ENCODE results near the gene SCN5A. TPM values are rescaled to one million over a fixed set of nuclear protein-coding genes. Genes with fewer than 3 reads are reported as not detected.
A peak's percentile ranks its signal among the peaks of the same experiment; 100 is the strongest.

Gene SCN5A
- total RNA-seq, 1 experiment from 2014 or later, result 0.16 TPM

DNA sequence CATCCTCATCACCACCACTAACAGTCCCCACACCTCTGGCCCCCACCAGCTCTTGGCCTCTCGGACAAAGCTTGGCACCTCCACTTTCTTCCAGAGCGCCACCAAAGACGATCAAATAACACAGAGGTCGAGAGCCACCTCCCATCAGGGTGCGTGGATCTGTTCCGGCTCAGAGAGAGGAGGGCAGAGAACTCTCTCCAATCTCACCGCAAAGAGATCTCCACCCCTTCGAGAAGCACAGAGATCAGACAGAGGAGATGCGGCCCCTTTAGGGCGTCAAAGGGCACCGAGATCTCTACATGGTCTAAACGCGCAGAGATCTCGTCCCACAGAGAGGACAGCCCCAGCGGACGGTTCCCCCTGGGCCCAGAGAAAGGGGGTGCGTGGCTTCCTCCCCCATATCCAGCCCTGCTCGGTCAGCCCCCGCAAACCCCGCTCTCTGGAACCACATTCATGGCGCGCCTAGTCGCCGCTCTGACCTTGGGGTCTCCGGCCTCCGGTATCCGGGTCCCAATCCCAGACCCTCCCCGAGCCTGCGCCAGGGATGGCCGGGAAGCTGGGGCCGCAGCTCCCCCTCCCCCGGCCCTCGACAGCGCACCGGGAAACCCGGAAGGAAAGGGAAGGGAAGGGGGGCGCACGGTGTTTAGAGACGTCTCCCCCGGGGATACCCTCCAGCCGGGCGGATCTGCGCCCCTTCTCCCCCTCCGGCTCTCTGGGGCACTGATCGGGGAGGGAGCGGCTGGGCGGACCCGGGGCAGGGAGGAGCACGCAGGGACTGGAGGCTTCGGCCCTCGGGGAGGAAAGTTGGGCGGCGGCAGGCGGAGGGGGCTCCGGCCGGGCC lies 608 bp downstream of the SCN5A start:
- Histone ChIP-seq H3K36me3 (ENCODE audit: control insufficient read depth, insufficient read depth, low read length) (no peaks in the 10 kb centered on the region), H3K27me3 (replicated peaks; ENCODE audit: control insufficient read depth, insufficient read depth, low read length) (no peaks in the 10 kb centered on the region), H3K9me3 (no peaks in the 10 kb centered on the region), H3K4me1 (peaks cover 5% of the 10 kb centered on the region; the same call in 1 of the 2 replicates), H3K4me3 (ENCODE audit: low read depth, low read length) (peak overlapping the region; percentile 35)
- ChIA-PET CTCF (no interaction called here), POLR2A (no interaction called here)
- peaks cover 6% of the 10 kb centered on the region for H3K27me3 Mint-ChIP-seq (ENCODE audit: insufficient read depth, unreplicated experiment)
- H3K9me3 Mint-ChIP-seq (ENCODE audit: unreplicated experiment), result no peaks in the 10 kb centered on the region
- no peak overlapping the region for H3K27ac Mint-ChIP-seq (ENCODE audit: unreplicated experiment)
- H3K36me3 Mint-ChIP-seq (ENCODE audit: insufficient read depth, unreplicated experiment), result no peaks in the 10 kb centered on the region
- peak overlapping the region; percentile 64 for H3K4me3 Mint-ChIP-seq (ENCODE audit: unreplicated experiment)
- intact Hi-C loops (cut with micrococcal nuclease; ENCODE audit: unreplicated experiment), result no loop called here
- no peak for DNase-seq
- H3K4me1 Mint-ChIP-seq (ENCODE audit: low read depth, unreplicated experiment), result no peaks in the 10 kb centered on the region
- BruUV-seq (replicated peaks), result no TSS peak
- TF ChIP-seq, protein P1, sequence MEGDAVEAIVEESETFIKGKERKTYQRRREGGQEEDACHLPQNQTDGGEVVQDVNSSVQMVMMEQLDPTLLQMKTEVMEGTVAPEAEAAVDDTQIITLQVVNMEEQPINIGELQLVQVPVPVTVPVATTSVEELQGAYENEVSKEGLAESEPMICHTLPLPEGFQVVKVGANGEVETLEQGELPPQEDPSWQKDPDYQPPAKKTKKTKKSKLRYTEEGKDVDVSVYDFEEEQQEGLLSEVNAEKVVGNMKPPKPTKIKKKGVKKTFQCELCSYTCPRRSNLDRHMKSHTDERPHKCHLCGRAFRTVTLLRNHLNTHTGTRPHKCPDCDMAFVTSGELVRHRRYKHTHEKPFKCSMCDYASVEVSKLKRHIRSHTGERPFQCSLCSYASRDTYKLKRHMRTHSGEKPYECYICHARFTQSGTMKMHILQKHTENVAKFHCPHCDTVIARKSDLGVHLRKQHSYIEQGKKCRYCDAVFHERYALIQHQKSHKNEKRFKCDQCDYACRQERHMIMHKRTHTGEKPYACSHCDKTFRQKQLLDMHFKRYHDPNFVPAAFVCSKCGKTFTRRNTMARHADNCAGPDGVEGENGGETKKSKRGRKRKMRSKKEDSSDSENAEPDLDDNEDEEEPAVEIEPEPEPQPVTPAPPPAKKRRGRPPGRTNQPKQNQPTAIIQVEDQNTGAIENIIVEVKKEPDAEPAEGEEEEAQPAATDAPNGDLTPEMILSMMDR (IDR thresholded peaks at IDR 0.05; ENCODE audit: insufficient read depth in 1 of 2, low read depth in 1 of 2, low read length in 1 of 2, severe bottlenecking in 1 of 2, unreplicated experiment in 1 of 2), result no peak

DNA sequence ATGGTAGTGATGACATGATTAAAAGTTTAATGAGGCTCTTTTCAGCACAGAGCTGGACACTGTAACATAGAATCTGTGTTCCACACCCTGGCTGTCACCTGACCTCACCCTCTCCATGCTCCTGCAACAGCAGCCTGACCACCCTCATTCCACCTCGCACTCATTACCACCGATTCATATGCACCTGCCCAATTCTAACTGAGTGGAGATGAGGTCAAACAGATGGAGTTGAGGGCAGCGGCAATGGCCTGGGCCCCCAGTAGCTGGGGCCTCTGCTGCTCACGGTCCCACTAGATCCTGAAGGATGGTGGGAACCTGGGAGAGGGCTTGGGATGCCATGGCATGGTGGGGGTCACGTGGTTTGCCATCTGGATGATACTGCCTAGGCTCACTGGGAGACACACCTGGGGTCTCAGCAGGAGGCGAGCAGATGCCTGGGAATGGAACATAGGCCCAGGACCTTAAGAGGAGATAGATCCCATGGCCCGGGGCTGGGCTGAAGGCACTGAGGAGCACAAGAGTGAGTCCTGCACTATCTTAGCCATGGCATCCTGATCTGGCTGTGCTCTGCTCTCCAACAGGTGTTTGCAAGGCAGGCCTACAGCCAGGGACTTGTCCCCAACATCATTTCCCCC lies 1.3 kb downstream of the SCN5A start:
- Histone ChIP-seq H3K36me3 (ENCODE audit: control insufficient read depth, insufficient read depth, low read length) (no peaks in the 10 kb centered on the region), H3K27me3 (replicated peaks; ENCODE audit: control insufficient read depth, insufficient read depth, low read length) (no peaks in the 10 kb centered on the region), H3K4me1 (peaks cover 5% of the 10 kb centered on the region; the same call in 1 of the 2 replicates), H3K9me3 (no peaks in the 10 kb centered on the region), H3K4me3 (ENCODE audit: low read depth, low read length) (no peak overlapping the region)
- peaks cover 6% of the 10 kb centered on the region for H3K27me3 Mint-ChIP-seq (ENCODE audit: insufficient read depth, unreplicated experiment)
- ChIA-PET CTCF (no interaction called here), POLR2A (no interaction called here)
- BruUV-seq (replicated peaks), result no TSS peak
- TF ChIP-seq, protein P1 (IDR thresholded peaks at IDR 0.05; ENCODE audit: insufficient read depth in 1 of 2, low read depth in 1 of 2, low read length in 1 of 2, severe bottlenecking in 1 of 2, unreplicated experiment in 1 of 2), result no peak
- no peaks in the 10 kb centered on the region for H3K36me3 Mint-ChIP-seq (ENCODE audit: insufficient read depth, unreplicated experiment)
- no peaks in the 10 kb centered on the region for H3K9me3 Mint-ChIP-seq (ENCODE audit: unreplicated experiment)
- no peak overlapping the region for H3K27ac Mint-ChIP-seq (ENCODE audit: unreplicated experiment)
- no peaks in the 10 kb centered on the region for H3K4me1 Mint-ChIP-seq (ENCODE audit: low read depth, unreplicated experiment)
- intact Hi-C loops (cut with micrococcal nuclease; ENCODE audit: unreplicated experiment), result no loop called here
- no peak for DNase-seq
- peak overlapping the region; percentile 64 for H3K4me3 Mint-ChIP-seq (ENCODE audit: unreplicated experiment)

DNA sequence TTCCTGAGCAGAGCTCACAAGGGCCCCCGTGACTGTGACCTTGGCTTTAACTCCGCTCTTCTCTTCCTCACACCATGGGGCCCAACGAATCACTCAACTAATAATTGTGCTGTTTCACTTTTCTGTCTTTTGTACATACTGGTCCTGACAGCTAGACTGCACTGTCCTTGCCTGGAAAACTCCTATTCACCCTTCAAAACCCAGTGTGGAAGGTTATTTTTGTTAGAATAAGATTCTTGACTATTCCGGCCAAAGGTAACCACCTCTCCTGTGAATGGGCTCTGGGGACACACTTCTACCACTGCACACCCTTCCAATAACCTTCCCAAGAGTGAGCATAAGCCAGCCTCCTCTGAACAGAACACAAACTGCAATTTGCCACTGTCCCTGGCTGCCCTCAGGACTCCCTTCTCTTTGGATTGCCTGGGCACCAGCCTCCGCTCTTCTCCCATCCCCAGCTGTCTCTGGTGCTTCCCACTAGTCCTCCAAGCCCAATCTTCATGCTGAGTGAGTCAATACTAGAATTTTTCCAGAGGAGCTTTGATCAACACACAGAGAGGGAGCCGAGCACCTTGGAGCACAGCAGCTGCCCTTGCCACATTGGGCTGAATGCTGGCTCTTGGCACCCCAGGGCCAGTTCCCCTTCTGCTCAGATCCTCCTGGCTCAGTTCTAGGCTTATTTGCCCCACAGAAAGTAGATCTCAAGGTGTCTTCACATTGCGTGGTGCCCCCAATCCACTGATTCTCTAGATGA lies 2.1 kb downstream of the SCN5A start:
- TF ChIP-seq, protein P1 (IDR thresholded peaks at IDR 0.05; ENCODE audit: insufficient read depth in 1 of 2, low read depth in 1 of 2, low read length in 1 of 2, severe bottlenecking in 1 of 2, unreplicated experiment in 1 of 2), result no peak
- Histone ChIP-seq H3K9me3 (no peaks in the 10 kb centered on the region), H3K4me3 (ENCODE audit: low read depth, low read length) (no peak overlapping the region), H3K4me1 (peaks cover 5% of the 10 kb centered on the region; the same call in 1 of the 2 replicates), H3K27me3 (replicated peaks; ENCODE audit: control insufficient read depth, insufficient read depth, low read length) (no peaks in the 10 kb centered on the region), H3K36me3 (ENCODE audit: control insufficient read depth, insufficient read depth, low read length) (no peaks in the 10 kb centered on the region)
- CTCF ChIA-PET, result interaction anchor here (0.7 to 1.5 kb wide), 2 partner anchors 8 to 197 kb away, joined by 3 to 5 read pairs; no protein-coding TSS in a partner anchor
- Mint-ChIP-seq H3K36me3 (ENCODE audit: insufficient read depth, unreplicated experiment) (no peaks in the 10 kb centered on the region), H3K9me3 (ENCODE audit: unreplicated experiment) (no peaks in the 10 kb centered on the region), H3K4me3 (ENCODE audit: unreplicated experiment) (no peak overlapping the region), H3K27me3 (ENCODE audit: insufficient read depth, unreplicated experiment) (peaks cover 7% of the 10 kb centered on the region), H3K27ac (ENCODE audit: unreplicated experiment) (no peak overlapping the region), H3K4me1 (ENCODE audit: low read depth, unreplicated experiment) (no peaks in the 10 kb centered on the region)
- intact Hi-C loops (cut with micrococcal nuclease; ENCODE audit: unreplicated experiment), result no loop called here
- no peak for DNase-seq
- BruUV-seq (replicated peaks), result no TSS peak
- POLR2A ChIA-PET, result no interaction called here
